Measurements from ENCODE around the gene PACS2.

DNA sequence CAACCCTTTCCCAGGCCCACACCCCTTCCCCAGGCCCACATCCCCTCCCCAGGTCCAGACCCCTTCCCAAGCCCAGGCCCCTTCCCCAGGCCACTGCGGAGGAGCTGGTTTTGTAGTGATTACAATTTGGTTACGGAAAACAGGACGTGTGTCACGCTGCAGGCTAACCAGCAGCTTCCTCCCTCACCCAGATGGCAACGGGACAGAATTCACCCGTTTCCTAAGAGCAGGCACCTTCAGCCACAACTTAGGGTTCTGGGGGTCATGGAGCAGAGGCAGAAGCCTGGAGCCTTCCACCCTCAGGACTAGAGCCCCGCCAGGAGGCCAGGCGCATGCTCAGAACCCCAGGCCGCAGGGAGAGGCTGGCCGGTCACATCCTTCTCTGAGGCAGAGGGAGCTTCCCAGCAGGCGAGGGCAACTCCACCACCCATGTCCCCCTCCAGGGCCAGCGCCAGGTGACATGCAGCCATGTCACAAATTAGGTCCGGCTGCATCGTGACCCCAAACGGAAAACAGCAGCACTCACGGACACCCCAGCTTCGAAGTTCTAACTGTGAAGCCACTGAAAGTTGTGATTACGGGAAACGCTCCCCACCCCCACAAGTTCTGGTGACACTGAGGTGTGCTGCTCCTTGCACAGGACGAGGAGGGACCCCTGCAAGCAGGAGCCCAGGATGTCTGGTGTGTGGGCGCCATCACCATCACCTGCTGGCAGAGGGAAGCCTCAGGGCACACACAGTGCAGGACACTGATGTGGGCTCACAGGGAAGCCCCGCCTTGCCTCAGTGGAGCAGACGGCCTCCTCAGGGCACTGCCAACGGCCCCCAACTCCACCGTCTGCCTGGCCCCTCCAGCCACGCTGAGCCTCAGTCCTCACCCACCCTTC, 21.5 kb upstream of the PACS2 start:
- no peak for TF ChIP-seq POLR2A (IDR thresholded peaks at IDR 0.05; ENCODE audit: low read depth, low read length)
- no peak for TF ChIP-seq FOS (IDR thresholded peaks at IDR 0.05; ENCODE audit: low read depth, low read length)
- TF ChIP-seq, protein P1, sequence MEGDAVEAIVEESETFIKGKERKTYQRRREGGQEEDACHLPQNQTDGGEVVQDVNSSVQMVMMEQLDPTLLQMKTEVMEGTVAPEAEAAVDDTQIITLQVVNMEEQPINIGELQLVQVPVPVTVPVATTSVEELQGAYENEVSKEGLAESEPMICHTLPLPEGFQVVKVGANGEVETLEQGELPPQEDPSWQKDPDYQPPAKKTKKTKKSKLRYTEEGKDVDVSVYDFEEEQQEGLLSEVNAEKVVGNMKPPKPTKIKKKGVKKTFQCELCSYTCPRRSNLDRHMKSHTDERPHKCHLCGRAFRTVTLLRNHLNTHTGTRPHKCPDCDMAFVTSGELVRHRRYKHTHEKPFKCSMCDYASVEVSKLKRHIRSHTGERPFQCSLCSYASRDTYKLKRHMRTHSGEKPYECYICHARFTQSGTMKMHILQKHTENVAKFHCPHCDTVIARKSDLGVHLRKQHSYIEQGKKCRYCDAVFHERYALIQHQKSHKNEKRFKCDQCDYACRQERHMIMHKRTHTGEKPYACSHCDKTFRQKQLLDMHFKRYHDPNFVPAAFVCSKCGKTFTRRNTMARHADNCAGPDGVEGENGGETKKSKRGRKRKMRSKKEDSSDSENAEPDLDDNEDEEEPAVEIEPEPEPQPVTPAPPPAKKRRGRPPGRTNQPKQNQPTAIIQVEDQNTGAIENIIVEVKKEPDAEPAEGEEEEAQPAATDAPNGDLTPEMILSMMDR (conservative IDR thresholded peaks at IDR 0.05; ENCODE audit: low read depth, low read length) = no peak
- no peak for TF ChIP-seq RCOR1 (IDR thresholded peaks at IDR 0.05; ENCODE audit: insufficient replicate concordance, low read length)
- no peak for TF ChIP-seq BHLHE40 (IDR thresholded peaks at IDR 0.05; ENCODE audit: low read depth, low read length)
- TF ChIP-seq MAZ (IDR thresholded peaks at IDR 0.05; ENCODE audit: borderline replicate concordance, low read depth, low read length) = no peak
- TF ChIP-seq CEBPB (IDR thresholded peaks at IDR 0.05; ENCODE audit: low read depth, low read length) = no peak
- TF ChIP-seq, protein P2, sequence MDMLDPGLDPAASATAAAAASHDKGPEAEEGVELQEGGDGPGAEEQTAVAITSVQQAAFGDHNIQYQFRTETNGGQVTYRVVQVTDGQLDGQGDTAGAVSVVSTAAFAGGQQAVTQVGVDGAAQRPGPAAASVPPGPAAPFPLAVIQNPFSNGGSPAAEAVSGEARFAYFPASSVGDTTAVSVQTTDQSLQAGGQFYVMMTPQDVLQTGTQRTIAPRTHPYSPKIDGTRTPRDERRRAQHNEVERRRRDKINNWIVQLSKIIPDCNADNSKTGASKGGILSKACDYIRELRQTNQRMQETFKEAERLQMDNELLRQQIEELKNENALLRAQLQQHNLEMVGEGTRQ (IDR thresholded peaks at IDR 0.05; ENCODE audit: low read depth, low read length) = no peak
- TF ChIP-seq MXI1 (IDR thresholded peaks at IDR 0.05; ENCODE audit: borderline replicate concordance, low read depth, low read length) = no peak
- no peak for TF ChIP-seq NFE2L2 (IDR thresholded peaks at IDR 0.05; ENCODE audit: low read depth, low read length)
- TF ChIP-seq, protein P3, sequence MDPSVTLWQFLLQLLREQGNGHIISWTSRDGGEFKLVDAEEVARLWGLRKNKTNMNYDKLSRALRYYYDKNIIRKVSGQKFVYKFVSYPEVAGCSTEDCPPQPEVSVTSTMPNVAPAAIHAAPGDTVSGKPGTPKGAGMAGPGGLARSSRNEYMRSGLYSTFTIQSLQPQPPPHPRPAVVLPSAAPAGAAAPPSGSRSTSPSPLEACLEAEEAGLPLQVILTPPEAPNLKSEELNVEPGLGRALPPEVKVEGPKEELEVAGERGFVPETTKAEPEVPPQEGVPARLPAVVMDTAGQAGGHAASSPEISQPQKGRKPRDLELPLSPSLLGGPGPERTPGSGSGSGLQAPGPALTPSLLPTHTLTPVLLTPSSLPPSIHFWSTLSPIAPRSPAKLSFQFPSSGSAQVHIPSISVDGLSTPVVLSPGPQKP (IDR thresholded peaks at IDR 0.05; ENCODE audit: borderline replicate concordance, low read depth, low read length) = no peak
- TF ChIP-seq SMC3 (IDR thresholded peaks at IDR 0.05; ENCODE audit: low read depth, low read length) = no peak
- TF ChIP-seq RFX5 (IDR thresholded peaks at IDR 0.05; ENCODE audit: low read depth, low read length) = no peak
- TF ChIP-seq MAFK (IDR thresholded peaks at IDR 0.05; ENCODE audit: low read depth, low read length) = no peak

Data from IMR-90 (cell line).